ENCODE data around the gene HECW1.
"Not testable (repeated sequence)": the region's sequence is repeated elsewhere in the genome, so short reads cannot be mapped to it uniquely, and the experiment has no call there.

HECW1 gene

GRCh38 chr7:43111630-43112458 lies 603 bp upstream of the HECW1 start:
- DNase-seq (ENCODE audit: low read depth in 1 of 2, low spot score in 1 of 2) = no peak

GRCh38 chr7:43112941-43113621 lies 634 bp downstream of the HECW1 start:
- DNase-seq (ENCODE audit: low read depth in 1 of 2, low spot score in 1 of 2) = no peak

DNA sequence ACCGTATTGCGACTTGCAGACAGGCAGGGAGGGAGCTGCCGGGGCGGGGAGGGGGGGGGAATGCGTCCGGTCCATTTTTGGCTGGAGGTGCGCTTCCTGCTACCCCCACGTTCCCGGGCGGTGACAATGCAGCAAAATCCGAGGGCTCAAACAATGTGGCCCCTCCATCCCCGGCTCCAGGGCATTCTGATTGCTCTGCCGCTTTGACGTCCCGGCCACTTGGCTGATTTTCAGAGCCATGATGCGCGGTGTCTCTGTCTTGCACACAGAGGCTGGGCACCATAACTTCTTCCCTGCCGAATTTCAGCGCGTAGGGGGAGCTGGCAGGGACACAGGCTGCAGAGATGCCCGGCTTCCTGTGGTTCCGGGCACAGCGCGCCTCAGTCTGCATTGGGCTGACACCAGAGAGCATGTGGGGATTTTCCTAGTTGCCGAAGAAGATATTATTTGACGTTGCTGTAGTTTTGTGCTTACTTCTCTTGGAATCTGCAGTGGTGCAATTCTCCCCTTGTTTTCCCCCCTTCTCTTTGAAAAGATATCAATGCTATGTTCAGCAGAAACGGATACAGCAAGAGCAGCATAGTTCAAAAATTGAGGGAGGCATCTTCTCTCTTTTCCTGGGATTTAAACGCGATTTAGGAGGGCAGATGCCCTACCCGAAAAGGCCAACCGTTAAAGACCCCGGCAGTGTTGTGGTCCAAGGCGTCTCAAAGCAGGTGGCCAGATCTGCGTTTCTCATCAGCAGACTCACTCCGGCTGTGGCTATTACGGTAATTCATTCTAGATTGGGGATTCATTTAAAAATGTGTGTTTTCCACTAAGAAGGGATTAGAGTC lies 1.4 kb downstream of the HECW1 start:
- DNase-seq (ENCODE audit: low read depth in 1 of 2, low spot score in 1 of 2) = no peak

DNA sequence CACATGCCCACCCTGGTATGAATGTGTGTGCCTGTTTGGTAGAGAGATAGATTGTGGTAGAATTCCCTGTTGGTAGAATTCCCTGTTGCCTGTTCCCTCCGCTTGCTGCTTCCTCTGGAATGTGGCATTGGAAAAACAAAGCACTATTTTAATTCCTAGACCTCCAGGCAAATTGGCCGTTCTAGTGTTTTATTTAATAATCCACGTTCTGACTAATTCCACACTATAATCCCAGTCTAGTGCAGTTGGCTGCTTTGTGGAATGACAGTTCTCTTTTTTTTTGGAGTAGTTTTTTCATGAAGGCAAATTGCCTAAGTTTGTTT lies 2.0 kb downstream of the HECW1 start:
- no peak for DNase-seq (ENCODE audit: low read depth in 1 of 2, low spot score in 1 of 2)

DNA sequence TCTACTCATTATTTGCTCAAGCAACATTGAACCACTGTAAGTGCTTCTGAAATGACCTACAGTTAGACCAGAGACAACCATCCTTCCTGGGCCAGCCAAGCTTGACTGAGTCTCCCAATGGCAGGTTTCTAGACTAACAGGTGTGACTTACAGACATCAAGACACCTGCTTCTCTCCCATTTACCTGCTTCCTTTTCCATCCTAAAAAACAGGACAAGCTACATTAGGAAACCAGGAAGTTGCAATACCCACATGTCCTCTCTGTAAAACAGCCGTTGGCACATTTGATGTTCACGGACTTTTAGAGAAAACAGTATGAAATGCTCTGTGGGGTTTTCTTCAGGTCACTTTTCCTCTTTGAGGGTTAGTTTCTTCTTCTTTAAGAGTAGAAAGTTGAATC lies 4.0 kb downstream of the HECW1 start:
- DNase-seq (ENCODE audit: low read depth in 1 of 2, low spot score in 1 of 2) = no peak

DNA sequence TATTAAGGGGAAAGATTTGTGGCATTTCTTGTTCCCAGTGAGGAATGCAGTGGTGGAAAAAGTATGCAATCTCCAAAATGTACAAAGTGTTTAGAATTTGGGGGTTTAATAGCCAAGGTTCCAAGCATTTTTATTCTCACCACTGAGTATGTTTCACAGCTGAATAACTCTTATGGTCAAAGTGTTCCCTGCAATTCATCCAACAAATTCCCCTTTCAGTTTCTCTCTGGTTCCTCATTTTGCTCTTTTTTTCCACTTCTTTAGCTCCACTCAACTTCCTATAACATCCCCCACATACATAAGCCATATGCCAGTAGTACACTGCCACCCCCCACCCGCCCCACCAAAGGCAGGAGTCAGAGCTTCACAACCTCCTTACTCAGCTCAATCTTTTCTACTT lies 4.6 kb downstream of the HECW1 start:
- DNase-seq (ENCODE audit: low read depth in 1 of 2, low spot score in 1 of 2) = no peak

GRCh38 chr7:43117861-43118260 lies 5.4 kb downstream of the HECW1 start:
- DNase-seq (ENCODE audit: low read depth in 1 of 2, low spot score in 1 of 2) = no peak

- DNase-seq (ENCODE audit: low read depth in 1 of 2, low spot score in 1 of 2) = no peak
These were observed 5.9 kb downstream of the HECW1 start for GRCh38 chr7:43118313-43118712.

- DNase-seq (ENCODE audit: low read depth in 1 of 2, low spot score in 1 of 2) = no peak
These were observed 7.1 kb downstream of the HECW1 start for GRCh38 chr7:43119371-43120075.

GRCh38 chr7:43121973-43122372 lies 9.5 kb downstream of the HECW1 start:
- DNase-seq (ENCODE audit: low read depth in 1 of 2, low spot score in 1 of 2) = no peak

DNA sequence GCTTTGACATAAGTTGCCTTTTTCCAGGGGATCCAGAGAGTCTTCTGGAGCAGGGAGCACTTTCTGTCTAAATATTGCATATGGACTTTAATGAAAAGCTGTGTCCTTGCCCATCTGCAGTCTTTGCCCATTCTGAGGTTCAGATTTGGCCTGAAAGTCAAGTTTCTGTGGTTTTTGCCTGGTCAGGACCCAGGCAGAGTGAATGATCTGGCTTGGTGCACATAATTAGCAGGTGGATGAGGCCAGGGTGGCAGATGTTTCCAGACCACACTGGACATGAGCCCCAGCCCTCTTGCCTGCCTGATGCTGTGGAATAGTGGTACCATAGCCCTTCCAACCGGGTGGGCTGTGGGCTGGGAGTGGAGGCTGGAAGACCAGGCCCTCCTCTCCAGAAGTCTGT lies 11.0 kb downstream of the HECW1 start:
- no peak for DNase-seq (ENCODE audit: low read depth in 1 of 2, low spot score in 1 of 2)

DNA sequence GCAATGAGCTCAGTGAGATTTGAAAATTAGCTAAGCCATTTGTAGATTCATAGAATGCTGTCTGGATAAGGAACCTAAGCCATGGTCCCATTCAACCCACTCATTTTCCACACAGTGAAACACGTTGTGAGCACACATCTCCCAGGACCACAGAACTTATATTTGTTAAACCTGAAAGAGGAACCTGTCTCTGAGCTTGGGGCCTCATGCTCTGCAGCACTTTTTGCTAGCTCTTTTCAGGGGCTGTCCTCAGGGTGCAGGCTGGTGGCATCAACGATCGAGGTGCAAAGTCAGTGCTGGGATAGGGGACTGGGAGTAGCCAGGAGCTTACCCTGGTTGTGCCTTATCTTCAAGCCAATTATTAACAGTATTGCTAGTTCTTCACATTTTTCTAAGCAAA lies 11.9 kb downstream of the HECW1 start:
- no peak for DNase-seq (ENCODE audit: low read depth in 1 of 2, low spot score in 1 of 2)

- no peak for DNase-seq (ENCODE audit: low read depth in 1 of 2, low spot score in 1 of 2)
These were observed 17.9 kb downstream of the HECW1 start for GRCh38 chr7:43130347-43130746.

GRCh38 chr7:43135129-43135528 lies 22.7 kb downstream of the HECW1 start:
- DNase-seq (ENCODE audit: low read depth in 1 of 2, low spot score in 1 of 2) = no peak

DNA sequence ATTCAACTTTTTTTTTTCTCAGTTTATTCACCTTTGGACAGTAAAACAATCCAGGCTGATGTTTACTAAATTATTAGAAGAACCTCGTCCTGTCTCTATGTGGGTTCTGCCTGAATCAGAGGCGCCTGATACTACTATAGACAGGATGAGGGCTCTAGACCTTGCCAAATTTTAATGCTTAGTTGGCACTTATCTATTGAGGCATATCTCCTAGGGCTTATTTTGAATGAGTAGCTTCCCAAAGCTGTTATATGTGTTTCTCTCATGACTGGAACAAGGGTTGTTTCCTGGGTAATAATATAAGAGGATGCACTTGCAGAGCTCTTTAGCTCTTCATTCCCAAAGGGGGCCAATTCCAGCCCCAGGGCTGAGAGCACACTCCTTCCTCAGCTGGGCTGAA lies 23.6 kb downstream of the HECW1 start:
- DNase-seq (ENCODE audit: low read depth in 1 of 2, low spot score in 1 of 2) = no peak

DNA sequence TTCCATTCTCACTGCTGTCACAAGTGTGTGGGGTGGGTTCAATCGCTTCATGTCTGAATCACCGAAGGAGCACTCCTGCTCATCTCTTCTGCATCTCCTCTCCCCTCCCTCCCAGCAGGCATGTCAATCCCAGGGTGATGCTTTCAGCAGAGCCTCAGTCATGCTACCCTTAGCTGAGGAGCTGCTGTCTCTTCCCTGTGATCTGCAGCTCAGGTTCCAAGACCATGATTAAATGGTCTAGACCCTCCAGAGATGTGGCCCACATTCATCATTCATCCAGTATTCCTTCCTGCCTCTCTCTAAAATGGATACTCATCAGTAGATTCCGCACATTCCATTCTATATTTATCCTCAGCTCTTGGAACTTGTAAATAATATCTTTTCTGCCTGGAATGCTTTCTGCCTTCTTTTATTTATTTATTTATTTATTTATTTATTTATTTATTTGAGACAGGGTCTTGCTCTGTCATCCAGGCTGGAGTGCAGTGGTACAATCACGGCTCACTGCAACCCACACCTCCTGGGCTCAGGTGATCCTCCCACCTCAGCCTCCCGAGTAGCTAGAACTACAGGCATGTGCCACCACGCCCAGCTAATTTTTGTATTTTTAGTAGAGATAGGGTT lies 24.8 kb downstream of the HECW1 start:
- not testable (repeated sequence) for DNase-seq (ENCODE audit: low read depth in 1 of 2, low spot score in 1 of 2)

GRCh38 chr7:43137811-43138210 lies 25.4 kb downstream of the HECW1 start:
- no peak for DNase-seq (ENCODE audit: low read depth in 1 of 2, low spot score in 1 of 2)

DNA sequence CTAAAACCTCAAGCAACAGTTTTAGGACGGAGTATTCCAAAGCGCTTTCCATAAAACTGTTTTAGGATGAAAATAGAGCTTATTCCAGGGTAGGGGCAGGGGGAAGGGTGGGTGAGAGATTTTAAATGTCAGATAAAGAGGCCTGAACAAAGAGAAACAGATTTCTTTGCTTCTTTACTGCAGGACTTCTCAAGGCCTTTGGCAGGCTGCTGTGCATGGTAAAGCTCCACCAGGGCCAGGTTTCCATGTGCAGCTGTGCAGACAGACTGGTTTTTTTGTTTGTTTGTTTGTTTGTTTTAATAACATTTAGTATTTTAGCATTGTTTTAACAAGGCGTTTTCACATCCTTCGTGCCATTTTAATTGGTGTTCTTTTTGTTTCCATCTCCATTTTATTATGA lies 26.3 kb downstream of the HECW1 start:
- DNase-seq (ENCODE audit: low read depth in 1 of 2, low spot score in 1 of 2) = no peak

GRCh38 chr7:43139137-43139536 lies 26.7 kb downstream of the HECW1 start:
- DNase-seq (ENCODE audit: low read depth in 1 of 2, low spot score in 1 of 2) = no peak

DNA sequence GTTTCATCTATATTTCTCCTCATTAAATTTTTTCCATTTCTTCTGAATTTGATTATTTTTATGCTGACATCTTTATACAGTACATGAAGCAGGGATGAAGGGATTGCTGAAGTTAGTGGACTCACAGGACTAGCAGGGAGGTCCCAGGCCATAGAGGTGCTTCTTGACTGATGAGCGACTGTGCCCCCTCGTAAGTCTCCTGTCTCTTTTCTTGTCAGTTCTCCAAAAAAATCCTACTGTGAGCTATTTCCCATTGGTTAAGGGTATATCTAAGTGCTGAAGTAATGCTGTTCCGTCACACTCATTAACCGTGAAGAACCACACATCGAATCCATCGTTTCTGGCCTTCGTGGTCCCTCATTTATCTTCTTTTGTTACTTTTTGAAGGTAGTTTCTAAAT lies 27.7 kb downstream of the HECW1 start:
- DNase-seq (ENCODE audit: low read depth in 1 of 2, low spot score in 1 of 2) = no peak

DNA sequence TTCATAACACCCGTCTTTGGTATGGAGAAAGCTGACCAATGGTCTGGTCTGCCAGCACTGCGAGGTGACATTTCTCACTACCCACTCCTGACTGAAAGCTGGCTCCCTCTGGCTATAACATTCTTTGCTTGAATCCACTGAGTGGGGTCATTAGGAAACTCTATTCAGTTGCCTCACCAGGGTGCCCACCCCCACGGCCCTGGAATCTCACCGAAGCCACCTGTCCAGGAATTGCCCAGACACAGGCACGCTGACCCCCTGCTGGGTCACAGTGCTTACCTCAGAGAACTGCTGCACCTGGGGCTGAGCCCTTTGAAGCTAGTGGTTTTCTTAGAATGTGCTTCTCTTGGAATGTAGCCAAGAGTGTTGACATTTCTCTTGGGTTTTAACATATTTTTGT lies 28.6 kb downstream of the HECW1 start:
- no peak for DNase-seq (ENCODE audit: low read depth in 1 of 2, low spot score in 1 of 2)

Data from activated CD4-positive, alpha-beta T cell treated with anti-CD3 and anti-CD28 coated beads, Interleukin-2, amount 50 U/mL, for 24 hours (primary cell).